ENCODE data around the gene KPNB1.

KPNB1 gene
- 214 to 251 (median 247) reads per million in 3 donors for total RNA-seq

DNA sequence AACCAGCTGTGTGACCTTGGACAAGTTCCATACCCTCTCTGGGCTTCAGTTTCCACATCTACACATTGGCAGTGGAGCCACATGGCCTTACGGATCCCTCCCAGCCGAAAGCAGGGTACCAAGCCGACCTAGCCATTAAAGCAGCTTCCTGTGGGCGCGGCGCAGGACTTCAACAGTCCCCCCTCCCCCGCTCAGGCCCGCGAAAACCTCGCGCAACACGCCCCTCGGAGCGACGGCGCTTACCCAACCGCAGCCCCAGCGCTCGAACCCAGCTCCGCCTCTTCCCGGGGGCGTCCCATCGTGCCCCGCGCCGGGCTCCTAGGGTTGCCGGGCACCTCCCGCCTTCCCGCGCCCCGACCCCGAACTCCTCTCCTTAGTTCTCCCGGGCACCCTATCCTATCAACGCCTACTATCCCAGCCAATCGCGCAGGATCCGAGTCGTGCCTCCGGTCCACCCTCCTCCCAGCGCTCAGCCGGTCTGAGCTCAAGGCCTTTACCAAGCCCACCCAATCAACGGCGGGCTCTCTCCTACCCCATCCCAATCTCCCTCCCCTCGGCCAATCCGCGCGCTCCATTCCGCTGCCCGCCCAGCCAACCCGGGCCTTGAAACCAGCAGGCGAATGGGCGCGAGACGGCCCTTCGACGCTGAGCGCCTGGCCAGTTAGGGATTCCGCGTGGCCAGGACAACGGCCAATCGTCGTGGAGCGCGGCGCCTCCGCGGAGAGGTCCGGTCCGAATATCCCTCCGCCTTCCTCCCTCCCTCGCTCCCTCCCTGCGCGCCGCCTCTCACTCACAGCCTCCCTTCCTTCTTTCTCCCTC is at the start of gene KPNB1:
Gene KPNB1 (plus strand): TSS at position 767 of the 819 bp plus-strand sequence. CDS start 326 bp downstream, outside the sequence.
- Histone ChIP-seq H3K36me3 (ENCODE audit: control insufficient read depth, insufficient read depth, low read length) (peaks cover 17% of the 10 kb centered on the region), H3K27me3 (replicated peaks; ENCODE audit: control insufficient read depth, insufficient read depth, low read length, poor library complexity, severe bottlenecking) (no peaks in the 10 kb centered on the region), H3K9me3 (ENCODE audit: control insufficient read depth, low read length) (no peaks in the 10 kb centered on the region), H3K27ac (ENCODE audit: insufficient read depth, low read length, poor library complexity, severe bottlenecking) (peak within 1 kb of the TSS; percentile 71), H3K4me3 (ENCODE audit: insufficient read depth, low read depth, low read length, poor library complexity, severe bottlenecking) (peak within 1 kb of the TSS; percentile 79), H3K4me1 (ENCODE audit: control insufficient read depth, insufficient read depth, low read length, poor library complexity, severe bottlenecking) (peaks cover 19% of the 10 kb centered on the region)
- peak; percentile 97 to 98 (median 98) for DNase-seq

GRCh38 chr17:47603830-47604597 is 45.7 kb upstream of the KPNB1 start:
- Histone ChIP-seq H3K4me1 (ENCODE audit: control insufficient read depth, insufficient read depth, low read length, poor library complexity, severe bottlenecking) (no peaks in the 10 kb centered on the region), H3K9me3 (ENCODE audit: control insufficient read depth, low read length) (no peaks in the 10 kb centered on the region), H3K36me3 (ENCODE audit: control insufficient read depth, insufficient read depth, low read length) (peaks cover 54% of the 10 kb centered on the region), H3K27me3 (replicated peaks; ENCODE audit: control insufficient read depth, insufficient read depth, low read length, poor library complexity, severe bottlenecking) (no peaks in the 10 kb centered on the region), H3K4me3 (ENCODE audit: insufficient read depth, low read depth, low read length, poor library complexity, severe bottlenecking) (no peak overlapping the region), H3K27ac (ENCODE audit: insufficient read depth, low read length, poor library complexity, severe bottlenecking) (no peak overlapping the region)
- DNase-seq, result no peak

- H3K9me3 ChIP-seq (ENCODE audit: control insufficient read depth, low read length), result no peaks in the 10 kb centered on the region
- no peaks in the 10 kb centered on the region for H3K4me1 ChIP-seq (ENCODE audit: control insufficient read depth, insufficient read depth, low read length, poor library complexity, severe bottlenecking)
- H3K4me3 ChIP-seq (ENCODE audit: insufficient read depth, low read depth, low read length, poor library complexity, severe bottlenecking), result no peak overlapping the region
- no peak for DNase-seq
- H3K27ac ChIP-seq (ENCODE audit: insufficient read depth, low read length, poor library complexity, severe bottlenecking), result no peak overlapping the region
- no peaks in the 10 kb centered on the region for H3K27me3 ChIP-seq (replicated peaks; ENCODE audit: control insufficient read depth, insufficient read depth, low read length, poor library complexity, severe bottlenecking)
- peaks cover 51% of the 10 kb centered on the region for H3K36me3 ChIP-seq (ENCODE audit: control insufficient read depth, insufficient read depth, low read length)
Measured at GRCh38 chr17:47604598-47604927, 45.2 kb upstream of the KPNB1 start.

DNA sequence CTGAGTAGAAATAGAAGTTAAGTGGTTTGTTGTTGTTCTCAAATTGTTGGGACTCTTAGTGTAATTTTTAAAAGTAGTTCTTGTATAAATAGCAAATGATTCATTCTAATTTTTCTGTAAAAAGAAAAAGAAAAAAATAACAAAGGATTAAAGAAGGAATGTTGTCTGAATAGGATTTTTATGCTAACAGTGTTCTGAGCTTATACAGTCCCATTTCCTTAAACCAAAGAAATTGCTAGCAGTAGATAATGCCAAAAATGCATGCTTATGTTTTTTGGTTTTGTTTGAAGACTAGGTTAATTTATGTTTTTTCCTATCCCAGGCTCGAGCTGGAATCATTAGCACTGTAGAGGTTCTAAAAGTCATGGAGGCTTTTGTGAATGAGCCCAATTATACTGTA is 44.7 kb upstream of the KPNB1 start:
- H3K9me3 ChIP-seq (ENCODE audit: control insufficient read depth, low read length), result no peaks in the 10 kb centered on the region
- H3K4me1 ChIP-seq (ENCODE audit: control insufficient read depth, insufficient read depth, low read length, poor library complexity, severe bottlenecking), result no peaks in the 10 kb centered on the region
- no peak overlapping the region for H3K27ac ChIP-seq (ENCODE audit: insufficient read depth, low read length, poor library complexity, severe bottlenecking)
- H3K4me3 ChIP-seq (ENCODE audit: insufficient read depth, low read depth, low read length, poor library complexity, severe bottlenecking), result no peak overlapping the region
- H3K27me3 ChIP-seq (replicated peaks; ENCODE audit: control insufficient read depth, insufficient read depth, low read length, poor library complexity, severe bottlenecking), result no peaks in the 10 kb centered on the region
- peaks cover 51% of the 10 kb centered on the region for H3K36me3 ChIP-seq (ENCODE audit: control insufficient read depth, insufficient read depth, low read length)
- no peak for DNase-seq

DNA sequence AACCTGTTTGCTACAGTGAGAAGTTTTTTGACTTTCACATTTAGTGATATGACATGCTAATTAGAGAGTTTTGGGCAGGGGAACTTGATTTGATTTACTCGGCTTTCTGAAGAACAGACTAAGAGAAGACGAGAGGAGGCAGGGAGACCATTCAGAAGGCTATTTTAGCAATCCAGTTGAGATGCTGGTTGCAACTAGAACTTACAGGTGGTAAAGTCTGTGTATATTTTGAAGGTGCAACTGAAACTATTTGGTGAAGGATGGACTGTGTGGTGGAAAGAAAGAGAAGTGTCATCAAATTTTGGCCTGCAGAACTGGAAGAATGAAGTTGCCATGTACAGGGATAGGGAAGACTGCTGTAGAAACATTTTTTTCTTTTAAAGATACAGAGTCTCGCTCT is 42.2 kb upstream of the KPNB1 start:
- no peaks in the 10 kb centered on the region for H3K9me3 ChIP-seq (ENCODE audit: control insufficient read depth, low read length)
- no peak overlapping the region for H3K27ac ChIP-seq (ENCODE audit: insufficient read depth, low read length, poor library complexity, severe bottlenecking)
- H3K36me3 ChIP-seq (ENCODE audit: control insufficient read depth, insufficient read depth, low read length), result peaks cover 40% of the 10 kb centered on the region
- no peaks in the 10 kb centered on the region for H3K4me1 ChIP-seq (ENCODE audit: control insufficient read depth, insufficient read depth, low read length, poor library complexity, severe bottlenecking)
- no peak for DNase-seq
- H3K4me3 ChIP-seq (ENCODE audit: insufficient read depth, low read depth, low read length, poor library complexity, severe bottlenecking), result no peak overlapping the region
- H3K27me3 ChIP-seq (replicated peaks; ENCODE audit: control insufficient read depth, insufficient read depth, low read length, poor library complexity, severe bottlenecking), result no peaks in the 10 kb centered on the region

DNA sequence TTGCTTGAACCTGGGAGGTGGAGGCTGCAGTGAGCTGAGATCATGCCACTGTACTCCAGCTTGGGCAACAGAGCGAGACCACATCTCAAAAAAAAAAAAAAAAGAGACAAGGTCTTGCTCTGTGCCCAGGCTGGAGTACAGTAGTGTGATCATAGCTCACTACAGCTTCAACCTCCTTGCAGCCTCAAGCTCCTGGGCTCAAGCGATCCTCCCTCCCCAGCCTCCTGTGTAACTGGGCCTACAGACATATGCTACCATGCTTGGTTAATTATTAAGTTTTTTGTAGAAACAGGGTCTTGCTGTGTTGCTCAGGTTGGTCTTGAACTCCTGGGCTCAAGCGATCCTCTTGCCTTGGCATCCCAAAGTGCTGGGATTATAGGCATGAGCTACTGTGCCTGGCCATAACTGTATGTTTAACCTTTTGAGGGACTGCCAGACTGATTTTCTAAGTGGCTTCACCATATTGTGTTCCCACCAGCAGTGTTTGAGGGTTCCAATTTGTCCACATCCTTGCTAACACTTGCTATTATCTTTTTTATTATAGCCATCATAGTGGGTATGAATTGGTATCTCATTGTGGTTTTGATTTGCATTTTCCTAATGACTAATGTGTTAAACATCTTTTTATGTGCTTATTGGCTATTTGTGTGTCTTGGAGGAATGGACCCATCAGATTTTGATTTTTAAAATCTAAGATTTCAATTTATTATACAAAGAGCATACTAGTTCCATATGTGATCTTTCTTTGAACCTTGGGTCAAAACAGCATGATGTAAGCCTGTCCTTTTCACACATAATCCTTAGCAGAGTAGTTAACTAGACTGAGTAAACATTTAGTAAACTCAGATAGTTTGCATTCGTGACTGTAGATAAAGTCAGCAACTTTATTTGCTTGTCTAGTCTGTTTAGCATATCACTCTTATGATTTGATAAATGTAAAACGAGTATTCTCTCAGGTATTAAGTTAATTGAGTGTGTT is 38.1 kb upstream of the KPNB1 start:
- Histone ChIP-seq H3K4me1 (ENCODE audit: control insufficient read depth, insufficient read depth, low read length, poor library complexity, severe bottlenecking) (no peaks in the 10 kb centered on the region), H3K27me3 (replicated peaks; ENCODE audit: control insufficient read depth, insufficient read depth, low read length, poor library complexity, severe bottlenecking) (no peaks in the 10 kb centered on the region), H3K36me3 (ENCODE audit: control insufficient read depth, insufficient read depth, low read length) (peaks cover 34% of the 10 kb centered on the region), H3K4me3 (ENCODE audit: insufficient read depth, low read depth, low read length, poor library complexity, severe bottlenecking) (no peak overlapping the region), H3K27ac (ENCODE audit: insufficient read depth, low read length, poor library complexity, severe bottlenecking) (no peak overlapping the region), H3K9me3 (ENCODE audit: control insufficient read depth, low read length) (no peaks in the 10 kb centered on the region)
- DNase-seq, result no peak

DNA sequence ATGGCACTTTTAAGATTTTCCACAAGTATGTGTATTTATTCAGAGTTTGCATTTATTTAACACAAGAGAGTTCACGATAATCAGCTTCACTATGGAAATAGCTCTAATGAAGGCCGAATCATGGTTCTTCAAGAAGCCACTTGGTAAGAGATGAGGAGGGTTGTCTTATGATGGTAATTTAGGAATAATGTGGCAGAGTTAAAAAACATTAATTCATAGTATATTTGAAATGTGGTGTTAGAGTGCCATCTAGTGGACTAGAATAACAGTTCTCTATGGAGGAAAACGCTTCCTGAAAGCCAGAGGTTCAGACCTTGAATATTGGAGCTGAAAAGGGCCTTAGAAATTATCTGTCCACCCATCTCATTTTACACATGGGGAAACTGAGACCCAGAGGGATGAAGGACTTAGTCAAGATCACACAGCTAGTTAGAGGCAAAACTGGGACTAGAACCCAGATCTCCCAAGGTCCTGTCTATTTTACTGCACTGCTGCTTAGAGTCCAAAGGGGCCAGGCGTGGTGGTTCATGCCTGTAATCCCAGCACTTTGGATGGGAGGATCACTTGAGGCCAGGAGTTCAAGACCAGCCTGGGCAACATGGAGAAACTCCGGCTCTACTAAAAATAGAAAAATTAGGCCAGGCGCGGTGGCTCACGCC is 33.8 kb upstream of the KPNB1 start:
- Histone ChIP-seq H3K9me3 (ENCODE audit: control insufficient read depth, low read length) (no peaks in the 10 kb centered on the region), H3K4me1 (ENCODE audit: control insufficient read depth, insufficient read depth, low read length, poor library complexity, severe bottlenecking) (no peaks in the 10 kb centered on the region), H3K4me3 (ENCODE audit: insufficient read depth, low read depth, low read length, poor library complexity, severe bottlenecking) (no peak overlapping the region), H3K27ac (ENCODE audit: insufficient read depth, low read length, poor library complexity, severe bottlenecking) (no peak overlapping the region), H3K36me3 (ENCODE audit: control insufficient read depth, insufficient read depth, low read length) (peaks cover 34% of the 10 kb centered on the region), H3K27me3 (replicated peaks; ENCODE audit: control insufficient read depth, insufficient read depth, low read length, poor library complexity, severe bottlenecking) (no peaks in the 10 kb centered on the region)
- no peak for DNase-seq

DNA sequence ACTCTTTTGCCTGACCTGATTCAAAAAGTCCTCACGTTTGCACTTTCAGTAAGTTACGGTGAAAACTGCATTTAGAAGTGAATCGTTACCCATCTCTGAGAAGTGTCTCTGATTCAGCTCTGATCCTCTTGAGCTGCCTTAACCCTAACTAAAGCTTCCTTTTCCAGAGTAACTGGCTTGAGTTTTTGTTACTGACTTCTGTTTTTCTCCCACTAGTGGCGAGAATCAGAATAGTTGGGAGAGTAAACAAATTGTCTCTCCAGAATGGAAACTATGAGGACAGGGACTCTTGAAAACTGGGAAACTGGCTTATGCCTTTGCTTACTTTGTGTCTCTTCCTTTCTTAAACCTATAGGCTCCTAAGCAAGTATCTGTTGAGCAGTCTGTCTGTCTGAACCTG is 31.3 kb upstream of the KPNB1 start:
- Histone ChIP-seq H3K36me3 (ENCODE audit: control insufficient read depth, insufficient read depth, low read length) (peaks cover 36% of the 10 kb centered on the region), H3K27me3 (replicated peaks; ENCODE audit: control insufficient read depth, insufficient read depth, low read length, poor library complexity, severe bottlenecking) (no peaks in the 10 kb centered on the region), H3K27ac (ENCODE audit: insufficient read depth, low read length, poor library complexity, severe bottlenecking) (no peak overlapping the region), H3K4me1 (ENCODE audit: control insufficient read depth, insufficient read depth, low read length, poor library complexity, severe bottlenecking) (no peaks in the 10 kb centered on the region), H3K9me3 (ENCODE audit: control insufficient read depth, low read length) (no peaks in the 10 kb centered on the region), H3K4me3 (ENCODE audit: insufficient read depth, low read depth, low read length, poor library complexity, severe bottlenecking) (no peak overlapping the region)
- DNase-seq, result no peak

DNA sequence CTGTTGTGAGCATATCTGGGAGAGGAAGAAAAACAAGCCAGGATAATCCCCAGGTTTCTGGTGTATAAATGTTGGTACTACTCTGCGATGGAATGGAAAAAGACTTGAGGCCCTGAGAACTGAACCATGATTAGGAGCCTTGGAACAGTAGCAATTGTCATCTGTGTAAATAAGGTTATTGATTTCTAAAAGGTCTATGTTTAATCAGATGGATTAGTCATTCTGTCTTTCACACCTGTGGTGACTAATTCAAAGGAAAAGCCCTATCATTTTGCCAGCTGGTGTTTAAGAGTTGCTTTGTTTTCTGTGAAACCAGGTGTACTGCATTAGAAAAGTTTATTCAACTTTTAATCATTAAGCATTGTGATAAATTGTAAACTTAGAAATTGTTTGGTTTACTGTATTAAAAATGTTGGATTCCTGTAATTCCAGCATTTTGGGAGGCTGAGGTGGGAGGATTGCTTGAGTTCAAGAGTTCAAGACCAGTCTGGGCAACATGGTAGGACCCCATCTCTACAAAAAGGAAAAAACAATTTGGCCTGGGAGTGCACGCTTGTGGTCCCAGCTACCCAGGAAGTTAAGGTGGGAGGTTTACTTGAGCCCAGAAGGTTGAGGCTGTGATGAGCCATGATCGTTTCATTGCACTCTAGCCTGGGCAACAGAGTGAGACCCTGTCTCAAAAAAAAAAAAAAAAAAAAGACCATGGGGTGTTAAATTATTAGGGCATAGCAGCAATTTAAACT is 29.0 kb upstream of the KPNB1 start:
- Histone ChIP-seq H3K4me3 (ENCODE audit: insufficient read depth, low read depth, low read length, poor library complexity, severe bottlenecking) (no peak overlapping the region), H3K9me3 (ENCODE audit: control insufficient read depth, low read length) (no peaks in the 10 kb centered on the region), H3K4me1 (ENCODE audit: control insufficient read depth, insufficient read depth, low read length, poor library complexity, severe bottlenecking) (no peaks in the 10 kb centered on the region), H3K36me3 (ENCODE audit: control insufficient read depth, insufficient read depth, low read length) (peaks cover 29% of the 10 kb centered on the region), H3K27ac (ENCODE audit: insufficient read depth, low read length, poor library complexity, severe bottlenecking) (no peak overlapping the region), H3K27me3 (replicated peaks; ENCODE audit: control insufficient read depth, insufficient read depth, low read length, poor library complexity, severe bottlenecking) (no peaks in the 10 kb centered on the region)
- no peak for DNase-seq

All from effector memory CD4-positive, alpha-beta T cell (primary cell).